ENCODE measurements around the gene ACIN1.

The ACIN1 gene

GRCh38 chr14:23125933-23126524, 31.1 kb upstream of the ACIN1 start:
- FAIRE-seq (no peak), DNase-seq (ENCODE audit: extremely low spot score, insufficient read length, low read depth) (no peak)

GRCh38 chr14:23125011-23125410, 30.1 kb upstream of the ACIN1 start:
- DNase-seq (ENCODE audit: extremely low spot score, insufficient read length, low read depth) (no peak), FAIRE-seq (no peak)

DNA sequence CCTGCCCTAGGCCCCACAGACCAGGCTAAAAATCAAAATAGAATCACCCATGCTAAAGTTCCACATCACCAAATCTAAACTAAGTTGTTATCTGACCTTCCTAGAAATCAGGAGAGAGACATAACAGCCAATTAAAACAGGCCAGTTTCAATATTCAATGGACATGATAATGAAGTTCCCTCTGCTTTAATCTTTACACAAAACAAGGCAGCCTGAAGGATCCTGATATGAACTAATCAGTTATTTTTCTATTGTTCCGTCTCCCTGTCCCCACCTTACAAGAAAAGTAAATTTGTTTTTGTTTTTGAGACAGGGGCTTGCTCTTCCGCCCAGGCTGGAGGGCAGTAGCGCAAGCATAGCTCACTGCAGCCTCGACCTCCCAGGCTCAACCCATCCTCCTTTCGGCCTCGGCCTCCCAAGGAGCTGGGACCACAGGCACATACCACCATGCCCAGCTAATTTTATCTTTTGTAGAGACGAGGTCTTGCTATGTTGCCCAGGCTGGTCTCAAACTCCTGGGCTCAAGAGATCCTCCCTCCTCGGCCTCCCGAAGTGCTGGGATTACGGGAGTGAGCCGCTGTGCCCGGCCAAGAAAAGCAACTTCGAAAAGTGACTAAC, 29.5 kb upstream of the ACIN1 start:
- FAIRE-seq (no peak), DNase-seq (ENCODE audit: extremely low spot score, insufficient read length, low read depth) (no peak)

DNA sequence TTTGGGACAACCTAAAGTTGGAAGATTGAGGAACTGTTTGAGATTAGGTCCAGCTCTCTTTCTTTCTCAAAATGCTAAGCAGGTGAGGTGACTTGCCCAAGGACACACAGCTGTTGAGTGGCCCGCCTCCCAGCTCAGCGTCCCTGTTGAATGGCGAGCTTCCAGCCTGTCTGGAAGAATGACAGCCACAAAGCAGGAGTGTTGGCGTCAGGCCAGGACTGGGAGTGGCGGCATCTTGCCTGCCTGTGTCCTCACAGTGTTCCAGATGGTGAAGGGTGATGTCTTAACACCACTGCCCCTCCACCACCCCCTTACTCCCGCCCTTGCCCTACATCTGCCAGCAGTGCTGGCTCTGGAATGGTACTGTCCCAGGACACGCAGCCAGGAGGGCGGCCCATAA, 28.5 kb upstream of the ACIN1 start:
- no peak for DNase-seq (ENCODE audit: extremely low spot score, insufficient read length, low read depth)

GRCh38 chr14:23122086-23122485, 27.1 kb upstream of the ACIN1 start:
- DNase-seq (ENCODE audit: extremely low spot score, insufficient read length, low read depth) (no peak), FAIRE-seq (no peak)

More for the DNA sequence above, 28.5 kb upstream of the ACIN1 start:
- FAIRE-seq = no peak

- DNase-seq (ENCODE audit: extremely low spot score, insufficient read length, low read depth) (peak; percentile 30), FAIRE-seq (no peak)
Observed at GRCh38 chr14:23121361-23121771, 26.4 kb upstream of the ACIN1 start.

GRCh38 chr14:23120541-23121251, 25.8 kb upstream of the ACIN1 start:
- DNase-seq (ENCODE audit: extremely low spot score, insufficient read length, low read depth) (peak; percentile 85), FAIRE-seq (peak; percentile 90)

DNA sequence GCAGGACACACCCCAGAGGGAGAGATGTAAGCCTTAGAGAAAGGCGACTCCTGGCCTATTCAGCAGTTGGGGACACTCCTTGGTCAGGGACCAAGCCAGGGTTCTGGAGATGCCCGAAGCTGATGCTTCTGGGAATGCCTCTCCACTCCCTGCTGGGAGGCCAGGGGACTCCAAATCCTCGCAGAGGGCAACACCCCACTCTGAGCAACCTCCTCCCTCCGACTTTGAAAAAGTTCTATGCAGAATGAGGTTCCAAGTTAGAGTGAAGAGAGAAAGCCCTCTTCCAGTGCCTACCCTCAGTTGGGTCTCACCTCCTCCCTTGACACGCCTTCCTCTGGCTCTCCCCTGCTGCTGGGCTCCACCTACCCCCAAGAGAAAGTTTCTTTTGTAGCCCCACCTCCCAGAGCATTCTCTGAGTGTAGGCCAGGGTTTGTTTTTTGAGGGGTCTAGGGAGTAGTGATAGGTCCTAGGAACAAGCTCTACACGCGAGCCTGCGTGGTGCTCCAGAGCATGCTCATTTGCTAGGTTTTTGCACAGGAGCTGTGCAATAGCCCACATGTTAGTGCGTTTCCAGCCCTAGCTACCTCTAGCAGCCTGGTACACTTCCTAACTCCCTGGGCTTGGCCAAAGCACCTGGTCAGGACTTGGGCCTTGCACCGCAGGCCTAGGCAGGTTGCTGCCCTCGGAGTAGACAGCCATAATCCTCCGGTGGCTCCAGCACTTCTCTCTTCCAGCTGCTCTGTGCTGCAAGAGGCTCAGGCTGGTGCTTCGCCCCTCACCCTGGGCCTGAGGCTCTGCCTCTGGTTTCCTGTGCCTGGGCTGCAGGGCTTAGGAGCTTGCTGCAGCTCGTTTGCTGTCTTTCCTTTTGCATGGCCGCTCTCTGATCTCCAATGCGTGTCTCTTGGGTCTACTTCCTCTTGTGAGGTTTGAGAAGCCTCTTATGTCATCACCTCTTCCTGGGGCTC, 24.7 kb upstream of the ACIN1 start:
- DNase-seq (ENCODE audit: extremely low spot score, insufficient read length, low read depth) (peak; percentile 12), FAIRE-seq (no peak)

- no peak for FAIRE-seq
- no peak for DNase-seq (ENCODE audit: extremely low spot score, insufficient read length, low read depth)
Observed at GRCh38 chr14:23118506-23119362, 23.8 kb upstream of the ACIN1 start, which contains the start of gene CEBPE. CEBPE (minus strand) TSS chr14:23119255; CDS start chr14:23119091, 164 bp downstream.

DNA sequence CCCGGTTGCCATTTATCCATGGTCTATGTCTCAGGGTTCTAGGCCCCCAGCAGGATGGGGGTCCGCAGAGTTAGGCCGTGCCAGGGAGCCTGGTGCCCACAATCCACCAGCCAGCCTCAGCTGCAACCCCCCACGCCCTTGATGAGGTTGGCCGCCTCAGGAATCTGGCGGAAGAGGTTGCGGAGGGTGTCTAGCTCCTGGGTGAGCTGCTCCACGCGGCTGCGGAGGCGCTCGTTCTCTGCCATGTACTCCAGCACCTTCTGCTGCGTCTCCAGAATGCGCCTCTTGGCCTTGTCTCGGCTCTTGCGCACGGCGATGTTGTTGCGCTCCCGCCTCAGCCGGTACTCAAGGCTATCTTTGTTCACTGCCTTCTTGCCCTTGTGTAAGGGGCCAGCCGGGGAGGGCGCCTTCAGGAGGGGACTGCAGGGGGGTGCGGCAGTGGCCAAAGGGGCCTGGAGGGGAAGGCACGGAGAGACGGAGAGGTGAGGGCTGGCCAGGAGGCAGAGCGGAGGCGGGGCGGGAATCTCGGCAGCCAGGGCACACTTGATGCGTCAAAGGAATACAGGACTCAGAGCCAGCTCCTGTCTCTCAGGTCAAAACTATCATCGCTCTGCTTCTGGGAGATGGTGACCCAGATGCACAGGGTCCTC, 22.6 kb upstream of the ACIN1 start:
- FAIRE-seq = no peak
- no peak for DNase-seq (ENCODE audit: extremely low spot score, insufficient read length, low read depth)

DNA sequence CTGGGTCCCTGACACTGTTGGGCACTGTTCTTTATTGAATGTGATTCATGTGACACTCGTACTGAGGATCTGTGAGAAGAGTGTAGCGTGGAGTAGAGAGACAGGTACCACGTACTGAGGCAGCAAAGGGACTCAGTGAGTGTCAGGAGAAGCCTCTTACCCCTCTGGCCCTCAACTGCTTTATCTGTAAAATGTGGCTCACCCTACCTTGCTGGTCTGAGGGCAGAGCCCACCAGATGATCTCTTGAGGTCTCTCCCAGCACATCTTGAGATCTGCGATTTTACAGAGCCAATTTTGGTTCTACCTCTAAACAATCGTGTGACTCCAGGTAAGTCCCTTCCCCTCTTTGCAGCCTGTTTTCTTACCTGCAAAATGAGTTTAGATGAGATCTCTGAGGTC, 21.0 kb upstream of the ACIN1 start:
- DNase-seq (ENCODE audit: extremely low spot score, insufficient read length, low read depth) (no peak), FAIRE-seq (no peak)

DNA sequence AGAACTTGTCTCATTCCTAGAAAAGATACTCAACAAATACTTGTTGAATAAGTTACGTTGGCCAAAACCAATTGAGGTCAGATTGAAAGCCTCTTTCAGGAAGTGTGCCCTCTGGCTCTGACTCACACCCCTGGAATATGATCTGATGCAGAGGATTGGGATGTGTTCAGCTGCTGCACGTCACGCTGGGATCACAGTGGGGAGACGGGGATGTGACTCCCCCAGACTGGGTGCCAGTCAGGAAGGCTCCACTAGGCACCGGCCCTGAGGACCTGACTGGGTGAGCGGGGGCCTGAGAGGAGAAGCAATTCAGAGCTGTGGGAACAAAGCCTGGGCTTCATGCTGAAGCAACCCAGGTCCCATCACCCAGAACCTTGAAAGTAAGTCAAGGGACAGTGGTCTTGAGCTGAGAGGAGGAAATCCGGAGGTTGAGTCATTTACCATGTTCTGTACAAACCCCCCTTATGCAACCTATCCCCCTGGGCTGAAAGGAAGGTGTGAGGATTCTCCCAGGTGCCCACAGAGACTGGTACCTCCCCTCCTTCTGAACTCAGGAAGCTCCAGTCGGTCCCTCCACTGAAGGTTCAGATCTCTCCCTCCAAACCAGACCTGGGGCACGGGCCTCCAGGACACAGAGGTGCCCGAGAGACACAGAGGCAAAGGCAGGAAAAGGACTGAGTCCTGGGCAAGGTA, 20.2 kb upstream of the ACIN1 start:
- FAIRE-seq (no peak), DNase-seq (ENCODE audit: extremely low spot score, insufficient read length, low read depth) (no peak)

- FAIRE-seq = no peak
Observed at GRCh38 chr14:23114669-23115038, 19.7 kb upstream of the ACIN1 start.

DNA sequence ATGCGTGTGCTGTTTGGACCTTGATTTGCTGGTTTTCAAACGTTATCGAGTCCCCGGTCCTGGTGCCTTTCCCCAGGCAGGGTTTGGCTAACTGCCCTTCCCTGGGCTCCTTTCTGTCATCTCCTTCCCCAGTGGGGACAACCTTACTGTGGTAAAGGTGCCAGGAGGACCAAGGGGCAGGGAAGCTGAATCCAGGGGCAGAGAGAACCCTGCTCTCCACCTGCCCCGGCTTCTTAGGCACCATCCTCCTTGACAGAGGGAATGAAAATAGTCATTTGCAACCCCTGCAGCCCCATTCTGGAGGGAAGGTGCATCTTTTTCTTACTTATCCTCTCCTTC, 19.2 kb upstream of the ACIN1 start:
- DNase-seq (ENCODE audit: extremely low spot score, insufficient read length, low read depth) (no peak), FAIRE-seq (no peak)

More at GRCh38 chr14:23114669-23115038, 19.7 kb upstream of the ACIN1 start:
- no peak for DNase-seq (ENCODE audit: extremely low spot score, insufficient read length, low read depth)

DNA sequence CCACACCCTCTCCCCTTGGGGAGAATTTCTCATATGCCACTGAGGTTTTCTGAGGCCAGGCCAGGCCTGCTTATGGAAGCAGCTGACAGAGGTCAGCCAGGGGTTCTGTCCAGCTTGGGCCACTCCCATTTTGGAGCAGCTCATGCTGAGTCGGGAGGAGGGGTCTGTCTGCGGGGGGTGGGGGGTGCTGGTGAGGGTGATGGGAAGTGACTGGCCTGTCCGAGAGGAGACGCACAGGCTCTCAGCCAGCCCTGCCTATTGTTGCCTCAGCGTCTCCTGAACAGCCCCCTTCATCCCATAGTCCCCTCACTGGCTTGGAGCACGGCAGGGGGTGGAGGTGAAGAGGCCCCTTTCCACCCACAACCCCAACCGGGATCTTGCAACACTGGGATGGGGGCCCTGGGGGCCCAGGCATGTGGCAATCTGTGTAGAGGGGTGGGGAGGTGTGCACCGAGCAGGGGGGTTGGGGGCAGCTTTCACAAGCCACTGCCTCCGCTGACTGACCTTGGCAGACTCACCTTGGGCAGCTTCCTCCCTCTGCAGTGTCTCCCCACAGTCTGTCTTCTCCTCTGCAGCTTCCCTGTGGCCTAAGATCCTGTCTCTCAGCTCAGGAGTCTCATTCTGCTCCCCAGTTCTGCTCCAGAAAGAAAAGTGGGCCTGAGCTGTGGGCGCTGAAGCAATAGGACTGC, 18.6 kb upstream of the ACIN1 start:
- DNase-seq (ENCODE audit: extremely low spot score, insufficient read length, low read depth) (no peak), FAIRE-seq (no peak)

DNA sequence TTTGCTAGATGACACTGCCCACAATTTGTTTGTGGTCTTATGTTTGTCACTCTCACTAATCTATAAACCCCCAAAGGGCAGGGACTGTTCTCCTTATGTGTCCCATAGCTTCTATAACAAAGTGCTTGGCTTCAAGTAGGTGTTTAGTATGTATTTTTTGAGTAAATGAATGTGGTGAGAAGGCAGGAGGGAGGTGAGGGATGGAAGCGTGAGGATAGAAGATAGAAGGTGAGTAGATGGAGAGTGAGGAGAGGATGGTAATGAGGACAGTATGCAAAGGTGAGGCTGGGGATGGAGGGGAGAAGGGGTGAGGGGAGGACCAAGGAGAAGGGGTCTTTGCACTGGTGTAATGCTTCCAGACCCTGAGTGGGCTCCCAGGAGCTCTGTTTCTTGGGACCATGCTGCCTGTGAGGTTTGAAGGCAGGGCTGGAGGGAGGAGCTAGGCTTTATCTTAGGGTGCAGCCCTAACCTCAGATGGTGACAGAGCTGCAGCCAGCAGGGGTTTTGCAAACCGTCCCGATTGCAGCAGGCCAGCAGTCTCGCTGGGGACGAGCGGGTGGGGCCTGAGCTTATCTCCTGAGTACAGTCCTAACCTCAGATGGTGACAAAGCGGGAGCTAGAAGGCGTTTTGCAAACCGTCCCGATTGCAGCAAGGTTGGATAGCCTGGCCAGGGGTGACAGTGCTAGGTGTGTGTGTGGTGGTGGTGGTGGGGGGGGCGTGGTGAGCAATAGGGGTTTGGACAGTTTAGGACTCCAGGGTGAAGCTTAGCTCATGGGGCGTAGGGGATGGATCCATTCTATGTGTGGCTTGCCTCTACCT, 17.6 kb upstream of the ACIN1 start:
- FAIRE-seq = no peak
- no peak for DNase-seq (ENCODE audit: extremely low spot score, insufficient read length, low read depth)

All from GM18507 (cell line).